GM13976 (cell line): ENCODE data around the gene SNED1.
"Not testable (repeated sequence)": the region's sequence is repeated elsewhere in the genome, so short reads cannot be mapped to it uniquely, and the experiment has no call there.

Experiments used
- DNase-seq: peaks from one replicate; pipeline ENCODE4 v3.0.0; 2012; ENCODE audit warnings: low spot score
- in situ Hi-C: fragments of 300-500 bp; cut with MboI; formaldehyde crosslinking; loops from one replicate; pipeline ENCODE4 v1.12.0; 2022; ENCODE audit warnings: low sequenced_read_pairs, mixed read lengths, inconsistent platforms; ENCODE audit not compliant: unreplicated experiment
- TF ChIP-seq, protein P1 (sequence below): IDR thresholded peaks from 2 replicates; pipeline ENCODE4 v1.5.1; 2012; ENCODE audit warnings: borderline replicate concordance, mild to moderate bottlenecking; ENCODE audit not compliant: insufficient read depth; ENCODE audit errors: extremely low read depth, missing control alignments, control extremely low read depth

Gene SNED1

DNA sequence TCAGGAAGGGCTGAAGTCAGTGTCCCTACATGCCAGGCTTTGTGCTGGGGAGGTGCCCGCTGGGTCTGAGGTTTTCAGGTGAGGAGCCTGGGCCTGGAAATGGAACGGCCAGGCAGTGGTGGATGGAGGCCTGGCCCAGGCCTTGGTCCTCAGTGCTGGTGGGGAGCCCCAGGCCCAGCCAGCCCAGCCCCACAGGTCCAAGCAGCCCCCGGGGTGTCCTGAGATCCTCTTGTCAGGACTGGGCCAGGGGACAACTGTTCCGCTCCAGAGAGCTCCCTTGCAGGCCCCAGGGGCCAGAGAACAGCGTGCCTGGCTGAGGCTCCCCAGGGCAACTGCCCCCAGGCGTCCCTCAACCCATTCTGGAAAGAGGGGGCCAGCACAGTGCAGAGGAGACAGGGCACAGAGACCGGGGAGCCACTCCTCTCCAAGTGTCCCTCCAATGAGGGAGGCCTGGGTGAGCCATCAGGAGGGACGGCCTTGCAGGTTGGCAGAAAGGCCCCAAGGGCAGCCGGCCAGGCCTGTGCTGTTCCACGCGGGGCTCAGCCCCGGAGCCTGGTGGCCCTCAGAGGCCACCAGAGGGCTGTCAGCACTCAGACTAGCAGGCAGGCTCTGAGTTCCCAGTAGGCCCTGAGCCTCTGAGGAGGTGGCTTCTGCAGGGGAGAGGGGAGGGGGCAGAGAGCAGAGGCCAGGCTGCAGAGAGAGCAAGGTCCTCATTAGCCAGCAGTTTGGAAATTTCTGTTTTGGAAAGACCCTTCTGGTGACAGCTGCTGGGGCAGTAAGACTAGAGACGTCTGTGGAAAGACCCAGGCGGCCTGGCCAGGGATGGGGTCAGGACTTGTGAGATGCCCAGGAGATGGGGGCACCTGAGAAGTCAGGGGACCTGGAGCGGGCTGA lies 29.4 kb upstream of the SNED1 start:
- DNase-seq = no peak
- TF ChIP-seq, protein P1, sequence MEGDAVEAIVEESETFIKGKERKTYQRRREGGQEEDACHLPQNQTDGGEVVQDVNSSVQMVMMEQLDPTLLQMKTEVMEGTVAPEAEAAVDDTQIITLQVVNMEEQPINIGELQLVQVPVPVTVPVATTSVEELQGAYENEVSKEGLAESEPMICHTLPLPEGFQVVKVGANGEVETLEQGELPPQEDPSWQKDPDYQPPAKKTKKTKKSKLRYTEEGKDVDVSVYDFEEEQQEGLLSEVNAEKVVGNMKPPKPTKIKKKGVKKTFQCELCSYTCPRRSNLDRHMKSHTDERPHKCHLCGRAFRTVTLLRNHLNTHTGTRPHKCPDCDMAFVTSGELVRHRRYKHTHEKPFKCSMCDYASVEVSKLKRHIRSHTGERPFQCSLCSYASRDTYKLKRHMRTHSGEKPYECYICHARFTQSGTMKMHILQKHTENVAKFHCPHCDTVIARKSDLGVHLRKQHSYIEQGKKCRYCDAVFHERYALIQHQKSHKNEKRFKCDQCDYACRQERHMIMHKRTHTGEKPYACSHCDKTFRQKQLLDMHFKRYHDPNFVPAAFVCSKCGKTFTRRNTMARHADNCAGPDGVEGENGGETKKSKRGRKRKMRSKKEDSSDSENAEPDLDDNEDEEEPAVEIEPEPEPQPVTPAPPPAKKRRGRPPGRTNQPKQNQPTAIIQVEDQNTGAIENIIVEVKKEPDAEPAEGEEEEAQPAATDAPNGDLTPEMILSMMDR = no peak

DNA sequence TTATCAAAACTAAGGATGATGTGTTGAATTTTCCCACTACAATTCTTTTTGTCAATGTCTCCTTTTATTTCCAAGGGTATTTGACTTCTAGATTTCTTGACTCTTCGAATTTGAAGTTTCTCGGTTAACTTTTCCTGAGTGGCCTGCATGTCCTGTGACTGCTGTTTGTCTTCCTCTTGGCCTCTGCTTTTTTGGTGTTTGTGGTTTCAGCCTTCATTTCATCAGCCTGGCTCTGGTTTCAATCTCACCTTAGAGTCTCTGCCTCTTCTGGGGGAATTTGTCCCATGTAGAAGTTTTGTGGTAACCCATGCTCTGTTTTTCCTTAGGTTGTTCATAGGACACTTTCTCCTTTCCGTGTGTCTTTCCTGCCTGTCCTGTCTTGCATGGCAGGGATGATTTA lies 28.3 kb upstream of the SNED1 start:
- in situ Hi-C loops = no loop called here
- TF ChIP-seq, protein P1 = no peak
- no peak for DNase-seq

More for the DNA sequence above, 29.4 kb upstream of the SNED1 start:
- in situ Hi-C loops = no loop called here

DNA sequence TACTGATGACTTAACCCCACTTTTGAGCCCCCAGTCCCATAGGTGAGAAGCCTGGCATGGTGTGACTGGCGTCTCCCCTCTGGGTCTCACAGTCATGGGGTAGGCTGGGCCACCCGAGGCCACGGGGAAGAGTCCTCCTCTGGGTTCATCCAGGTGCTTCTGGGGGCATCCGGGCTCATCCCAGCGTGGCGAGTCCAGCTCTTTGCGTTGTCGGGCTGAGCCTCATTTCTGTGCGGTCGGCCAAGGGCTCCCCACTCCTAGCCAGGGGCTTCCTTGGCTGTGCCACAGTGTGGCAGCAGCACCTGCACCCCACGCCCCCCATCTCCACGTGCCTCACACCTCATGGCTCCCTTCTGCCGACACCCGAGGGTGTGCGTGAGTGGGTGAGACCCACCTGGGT lies 27.6 kb upstream of the SNED1 start:
- TF ChIP-seq, protein P1 = no peak
- in situ Hi-C loops = no loop called here
- no peak for DNase-seq

DNA sequence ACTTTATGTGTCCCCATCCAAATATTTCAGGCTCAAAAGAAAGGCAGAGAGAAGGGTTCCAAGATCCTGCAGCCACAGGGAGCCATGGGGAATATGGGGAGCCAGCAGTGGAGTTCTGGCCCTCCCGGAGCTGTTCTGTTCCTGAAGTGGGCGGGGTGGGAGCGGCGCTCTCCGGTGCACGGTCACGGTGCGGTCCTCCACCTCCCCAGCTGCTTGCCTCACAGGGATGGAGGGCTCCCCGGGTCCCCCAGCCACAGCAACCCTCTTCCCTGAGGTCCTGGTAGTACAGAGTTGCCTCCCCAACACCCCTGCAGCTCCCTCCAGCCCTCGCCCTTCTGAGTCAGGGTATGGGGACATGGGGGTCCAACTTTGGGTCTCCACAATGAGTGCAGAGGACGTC lies 26.2 kb upstream of the SNED1 start:
- no peak for DNase-seq
- in situ Hi-C loops = no loop called here
- TF ChIP-seq, protein P1 = no peak

DNA sequence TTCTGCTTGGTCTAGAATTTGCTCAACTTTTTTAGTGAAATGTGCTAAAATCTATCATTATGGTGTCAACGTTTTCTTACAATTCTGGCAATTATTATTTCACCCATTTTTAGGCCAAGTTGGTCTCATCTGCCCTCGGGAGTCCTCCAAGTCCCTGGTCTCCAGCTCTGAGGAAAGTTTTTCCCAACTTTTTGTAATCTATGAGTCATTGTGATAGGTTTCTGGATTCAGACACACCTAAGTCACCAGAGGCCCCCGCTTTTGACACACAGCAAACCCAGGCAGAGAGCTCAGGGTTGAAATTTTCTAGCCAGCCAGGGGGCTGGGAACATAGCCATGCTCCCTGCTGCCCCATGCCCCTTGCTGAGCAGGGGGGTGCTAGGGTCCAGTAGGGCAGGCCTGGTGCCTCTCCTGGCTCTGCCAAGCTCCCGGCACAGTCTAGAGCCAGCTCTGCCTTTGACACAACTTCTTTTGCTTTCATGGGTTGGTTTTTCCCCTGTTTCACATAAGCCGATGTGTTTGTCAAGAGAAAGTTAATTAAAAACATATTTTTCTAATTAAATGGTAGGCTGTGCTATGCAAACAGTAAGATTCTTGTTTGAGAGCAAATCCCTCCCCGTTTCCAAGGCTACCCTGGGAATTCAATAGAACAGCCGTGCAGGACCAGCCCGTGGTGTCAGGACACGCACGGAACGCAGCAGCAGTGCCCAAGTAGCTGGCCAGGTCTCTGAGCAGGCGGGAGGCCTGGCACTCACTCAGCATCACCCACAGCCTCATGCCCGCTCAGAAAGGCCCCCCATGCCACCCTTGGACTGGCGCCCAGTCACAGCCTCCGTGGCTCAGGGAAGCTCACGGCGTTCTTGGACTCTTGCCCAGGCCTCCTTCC lies 25.5 kb upstream of the SNED1 start:
- TF ChIP-seq, protein P1 = no peak
- no peak for DNase-seq
- in situ Hi-C loops = no loop called here

DNA sequence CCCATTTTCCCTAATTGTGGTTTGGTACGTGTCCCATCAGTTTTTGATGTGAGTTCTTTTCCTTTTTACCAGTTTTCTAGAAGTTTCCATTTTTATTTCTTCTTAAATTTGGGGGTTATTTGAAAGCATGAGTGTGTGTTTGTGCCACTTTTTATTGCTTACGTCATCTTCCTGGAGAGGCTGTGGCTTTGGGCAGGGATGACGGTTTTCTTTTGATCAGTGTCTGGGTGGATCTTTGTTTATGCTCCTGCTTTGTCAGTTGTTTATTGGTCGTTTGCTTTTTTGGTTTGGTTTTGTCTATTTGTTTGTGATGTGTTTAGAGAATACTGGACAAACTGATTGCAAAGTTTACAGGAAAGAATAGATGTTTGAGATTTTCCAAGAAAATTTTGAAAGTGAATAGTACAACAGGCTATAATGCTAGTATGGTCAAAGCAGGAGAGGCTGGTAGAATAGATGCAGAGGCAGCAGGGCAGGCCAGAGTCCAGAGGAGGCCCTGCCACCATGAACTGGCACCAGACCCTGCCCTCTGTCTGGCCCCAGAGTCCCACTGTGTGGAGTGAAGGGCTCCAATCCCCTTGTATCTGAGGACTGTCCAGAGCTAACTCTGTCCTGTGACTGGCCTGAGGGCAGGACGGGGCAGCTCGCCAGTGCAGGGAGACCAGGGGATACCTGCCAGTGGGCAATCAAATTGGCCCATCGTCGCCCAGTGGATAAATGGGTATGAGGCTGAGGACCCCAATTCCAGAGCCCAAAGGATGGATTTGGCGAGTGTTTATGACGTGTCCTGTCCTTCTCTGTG lies 23.4 kb upstream of the SNED1 start:
- TF ChIP-seq, protein P1 = no peak
- in situ Hi-C loops = no loop called here
- no peak for DNase-seq

DNA sequence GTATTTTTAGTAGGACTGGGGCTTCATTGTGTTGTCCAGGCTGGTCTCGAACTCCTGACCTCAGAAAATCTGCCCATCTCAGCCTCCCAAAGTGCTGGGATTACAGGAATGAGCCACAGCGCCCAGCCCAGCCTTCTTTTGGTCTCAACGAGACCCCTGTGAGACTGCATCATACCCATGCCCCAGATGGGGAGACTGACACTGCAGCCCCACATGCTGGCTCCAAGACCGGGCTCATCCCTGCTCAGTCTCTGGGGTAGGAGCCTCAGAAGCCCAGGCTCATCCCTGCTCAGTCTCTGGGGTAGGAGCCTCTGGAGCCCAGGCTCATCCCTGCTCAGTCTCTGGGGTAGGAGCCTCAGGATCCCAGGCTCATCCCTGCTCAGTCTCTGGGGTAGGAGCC lies 22.5 kb upstream of the SNED1 start:
- DNase-seq, in situ Hi-C loops: not testable (repeated sequence)
